IMR-90 (cell line): ENCODE measurements around the gene MEIS2. TPM values are rescaled to one million over a fixed set of nuclear protein-coding genes. Genes with fewer than 3 reads are reported as not detected.

Source experiments
- ATAC-seq: fragments of 200-7000 bp; cut with Tn5 transposase; 2 replicates; pipeline ENCODE4 v1.9.1; 2020; ENCODE audit warnings: low read depth, mild to moderate bottlenecking, moderate library complexity
- BruUV-seq: library from RNA; stranded (reverse); fragments of 400-500 nt; replicated peaks from 2 replicates; lab custom pipeline; 2021; lab: Mats Ljungman, UMichigan
- CTCF ChIA-PET: fragments of 300-600 bp; formaldehyde crosslinking; extraction: SDS; loops from one replicate; lab custom pipeline; 2021; ENCODE audit warnings: antibody characterized with exemption; lab: Yijun Ruan, JAX
- POLR2A ChIA-PET: fragments of 300-600 bp; sonication (Branson Sonifier 250); formaldehyde crosslinking; loops from one replicate; lab custom pipeline; 2022; ENCODE audit warnings: antibody characterized with exemption; ENCODE audit not compliant: unreplicated experiment; lab: Charles Lee
- DNase-seq: peaks from one replicate; pipeline ENCODE4 v3.0.0; 2013
- H2AFZ ChIP-seq: replicated peaks from 2 replicates; pipeline ENCODE3; 2013; ENCODE audit warnings: low read length, mild to moderate bottlenecking; ENCODE audit not compliant: poor library complexity
- H2AK5ac ChIP-seq: 2 replicates; pipeline ENCODE4 v1.6.1; 2013; ENCODE audit warnings: low read depth, low read length, inconsistent platforms
- H2AK9ac ChIP-seq: replicated peaks from 2 replicates; pipeline ENCODE3; 2013; ENCODE audit warnings: mild to moderate bottlenecking, low read depth, low read length, moderate library complexity; ENCODE audit not compliant: poor library complexity
- H2BK120ac ChIP-seq: 2 replicates; pipeline ENCODE4 v1.6.1; 2013; ENCODE audit warnings: low read depth, low read length, inconsistent platforms
- H2BK15ac ChIP-seq: 3 replicates; pipeline ENCODE4 v1.6.1; 2013; ENCODE audit warnings: low read depth, low read length, inconsistent platforms
- H2BK20ac ChIP-seq: 2 replicates; pipeline ENCODE4 v1.6.1; 2013; ENCODE audit warnings: low read depth, mild to moderate bottlenecking, inconsistent platforms, low read length, moderate library complexity
- H2BK5ac ChIP-seq: 2 replicates; pipeline ENCODE4 v1.6.1; 2013; ENCODE audit warnings: mild to moderate bottlenecking, low read depth, low read length, inconsistent platforms; ENCODE audit not compliant: poor library complexity, severe bottlenecking
- H3K14ac ChIP-seq: replicated peaks from 2 replicates; pipeline ENCODE4 v1.6.1; 2013; ENCODE audit warnings: low read depth, low read length, inconsistent platforms
- H3K18ac ChIP-seq: 2 replicates; pipeline ENCODE4 v1.6.1; 2013; ENCODE audit warnings: low read depth, low read length, control low read depth
- H3K23ac ChIP-seq: 2 replicates; pipeline ENCODE4 v1.6.1; 2013; ENCODE audit warnings: low read depth, low read length, inconsistent platforms
- H3K27ac ChIP-seq: 2 replicates; pipeline ENCODE4 v1.5.1; 2013; ENCODE audit warnings: mild to moderate bottlenecking, control low read depth, low read length; ENCODE audit not compliant: insufficient read depth
- H3K27me3 ChIP-seq: 2 replicates; pipeline ENCODE4 v1.6.1; 2013; ENCODE audit warnings: low read length; ENCODE audit not compliant: control insufficient read depth, insufficient read depth
- H3K36me3 ChIP-seq: 2 replicates; pipeline ENCODE4 v1.6.1; 2013; ENCODE audit warnings: low read length, mixed read lengths; ENCODE audit not compliant: control insufficient read depth, insufficient read depth
- H3K4ac ChIP-seq: 2 replicates; pipeline ENCODE4 v1.6.1; 2013; ENCODE audit warnings: low read depth, low read length, inconsistent platforms
- H3K4me1 ChIP-seq: 2 replicates; pipeline ENCODE4 v1.6.1; 2013; ENCODE audit warnings: low read length, mixed read lengths; ENCODE audit not compliant: control insufficient read depth, insufficient read depth
- H3K4me2 ChIP-seq: 2 replicates; pipeline ENCODE4 v1.6.1; 2013; ENCODE audit warnings: low read depth, mild to moderate bottlenecking, control low read depth, low read length, moderate library complexity
- H3K4me3 ChIP-seq: 2 replicates; pipeline ENCODE4 v1.5.1; 2013; ENCODE audit warnings: low read depth, mild to moderate bottlenecking, control low read depth, low read length, moderate library complexity; ENCODE audit not compliant: insufficient read depth
- H3K56ac ChIP-seq: 2 replicates; pipeline ENCODE4 v1.6.1; 2013; ENCODE audit warnings: low read length, inconsistent platforms; ENCODE audit not compliant: insufficient read depth; ENCODE audit errors: extremely low read depth
- H3K79me1 ChIP-seq, 2 experiments: 2 replicates each; pipeline ENCODE4 v1.6.1; 2013; ENCODE audit warnings: low read length in 2 of 2, inconsistent platforms in 1 of 2, low read depth in 1 of 2
- H3K9ac ChIP-seq: 2 replicates; pipeline ENCODE4 v1.6.1; 2013; ENCODE audit warnings: low read depth, low read length, control low read depth
- H3K9me1 ChIP-seq: 2 replicates; pipeline ENCODE4 v1.6.1; 2013; ENCODE audit warnings: low read length, inconsistent platforms; ENCODE audit not compliant: insufficient read depth
- H3K9me3 ChIP-seq: 2 replicates; pipeline ENCODE4 v1.6.1; 2013; ENCODE audit warnings: low read length; ENCODE audit not compliant: control insufficient read depth, insufficient read depth
- H4K20me1 ChIP-seq: 2 replicates; pipeline ENCODE4 v1.6.1; 2013; ENCODE audit warnings: low read length, inconsistent platforms; ENCODE audit not compliant: insufficient read depth
- H4K5ac ChIP-seq: 2 replicates; pipeline ENCODE4 v1.6.1; 2013; ENCODE audit warnings: mild to moderate bottlenecking, low read depth, low read length, control low read depth
- H4K8ac ChIP-seq, 2 experiments: 2 replicates each; pipeline ENCODE4 v1.6.1; 2013; ENCODE audit warnings: low read depth in 2 of 2, low read length in 2 of 2, control low read depth in 1 of 2, inconsistent platforms in 1 of 2
- H4K91ac ChIP-seq: 2 replicates; pipeline ENCODE4 v1.6.1; 2013; ENCODE audit warnings: low read depth, low read length, inconsistent platforms; ENCODE audit not compliant: insufficient read depth
- CEBPB ChIP-seq: IDR thresholded peaks from 2 replicates; pipeline ENCODE4 v1.6.1; 2012; ENCODE audit warnings: low read depth, low read length, improper control_type of control experiment
- SMC3 ChIP-seq: fragments of 150-350 bp; IDR thresholded peaks from 2 replicates; pipeline ENCODE4 v1.6.1; 2016; ENCODE audit warnings: low read depth, mild to moderate bottlenecking, antibody characterized with exemption, low read length, moderate library complexity
- USF2 ChIP-seq: fragments of 150-350 bp; IDR thresholded peaks from 2 replicates; pipeline ENCODE4 v1.6.1; 2017; ENCODE audit warnings: mild to moderate bottlenecking, antibody characterized with exemption, low read length, low read depth
- WGBS, 2 experiments: methylation state at CpG; one replicate each; pipeline versions ENCODE4 v1.1.5 to v1.1.7; 2013; ENCODE audit warnings: missing lambda C conversion rate in 2 of 2; ENCODE audit not compliant: insufficient read length in 1 of 2; ENCODE audit errors: extremely low coverage in 2 of 2; 5-methylcytosine and 5-hydroxymethylcytosine counted together
- dilution Hi-C: fragments of 300-500 bp; cut with HindIII; formaldehyde crosslinking; loops from one replicate; pipeline ENCODE4 v1.14.3; 2018; ENCODE audit warnings: low sequenced_read_pairs; ENCODE audit not compliant: unreplicated experiment
- in situ Hi-C: fragments of 300-500 bp; cut with MboI; formaldehyde crosslinking; loops from 3 replicates; pipeline ENCODE4 v1.14.3; 2019; ENCODE audit warnings: low sequenced_read_pairs, inconsistent platforms, mixed read lengths
- intact Hi-C: fragments of 100-400 bp; cut with micrococcal nuclease; formaldehyde crosslinking; loops from 2 replicates; pipeline ENCODE4 v1.10.0; 2022
- polyA plus RNA-seq, 3 experiments: library from polyadenylated mRNA; depleted of rRNA; stranded (reverse); fragments of >200 nt; gene quantifications; 2 replicates each; pipeline ENCODE4 v1.2.3, GENCODE V29; 2012; ENCODE audit warnings: low replicate concordance in 1 of 3
- total RNA-seq: library from RNA; depleted of rRNA; stranded (reverse); fragments of >200 nt; gene quantifications from 2 replicates; pipeline ENCODE4 v1.2.3, GENCODE V29; 2012

MEIS2 gene
- total and polyA plus RNA-seq, 2 of the 4 experiments (the other 2 are of a cell fraction): 70.1 to 71.3 TPM

GRCh38 chr15:36953346-36953745 is 147.0 kb downstream of the MEIS2 start:
- Histone ChIP-seq H3K9ac (no peak overlapping the region), H2AK9ac (no peak overlapping the region), H2AK5ac (no peak overlapping the region), H2BK5ac (no peak overlapping the region), H3K14ac (no peak overlapping the region), H3K23ac (no peak overlapping the region), H3K18ac (no peak overlapping the region), H4K8ac (no peak overlapping the region), H3K4me3 (no peak overlapping the region), H3K36me3 (no peaks in the 10 kb centered on the region), H4K20me1 (no peaks in the 10 kb centered on the region), H3K79me1 (peaks cover 0 to 15% of the 10 kb centered on the region in 2 experiments; a peak in 3 of 4 replicates), H2BK15ac (no peak overlapping the region), H4K5ac (no peak overlapping the region), H3K9me3 (no peaks in the 10 kb centered on the region), H3K4me1 (peaks cover 8% of the 10 kb centered on the region), H3K27me3 (no peaks in the 10 kb centered on the region), H2BK20ac (no peak overlapping the region), H3K4me2 (no peak overlapping the region), H3K56ac (no peak overlapping the region), H2AFZ (no peak overlapping the region), H3K27ac (no peak overlapping the region), H3K4ac (no peak overlapping the region), H3K9me1 (peaks cover 5% of the 10 kb centered on the region), H2BK120ac (no peak overlapping the region), H4K91ac (no peak overlapping the region)
- no CpG with 5 or more reads among the region's 3 CpGs for WGBS, 2 experiments
- BruUV-seq: no TSS peak
- no peak for ATAC-seq
- peak; percentile 56 for DNase-seq
- dilution Hi-C loops (no loop called here), in situ Hi-C loops (no loop called here), intact Hi-C loops (no loop called here)
- TF ChIP-seq CEBPB (no peak), SMC3 (no peak), USF2 (no peak)
- ChIA-PET POLR2A (no interaction called here), CTCF (interaction anchor here (0.5 to 0.9 kb wide), 2 partner anchors 109 to 117 kb away, joined by 3 read pairs; no protein-coding TSS in a partner anchor)
